ENCODE results near the gene ZNF407. TPM values are rescaled to one million over a fixed set of nuclear protein-coding genes. Genes with fewer than 3 reads are reported as not detected.

The ZNF407 gene
- total and polyA plus RNA-seq, 12 donors = 2.5 to 14.9 (median 12.7) TPM

DNA sequence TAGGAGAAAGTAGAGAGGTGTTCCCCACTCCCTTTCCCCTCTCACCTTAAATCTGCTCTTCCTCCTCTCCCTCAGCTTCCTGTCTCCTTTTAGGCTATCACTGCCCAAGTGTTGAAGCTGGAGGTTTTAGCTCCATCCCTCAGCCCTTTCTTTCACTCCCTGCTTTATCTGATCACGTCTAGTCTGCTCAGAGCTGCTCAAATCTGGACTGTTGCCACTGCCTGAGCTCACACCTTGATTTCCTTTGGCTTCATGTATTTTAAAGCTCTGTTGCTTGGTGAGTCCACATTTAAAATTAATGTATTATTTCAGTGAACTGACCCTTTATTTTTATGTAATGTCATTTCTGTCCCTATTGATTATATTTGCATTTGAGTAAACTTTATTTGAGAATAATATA lies 374.7 kb downstream of the ZNF407 start:
- no peaks in the 10 kb centered on the region for H3K9me3 ChIP-seq
- WGBS, 2 donors = 29 to 52% methylated on average over 1 of the region's 1 CpG
- intact Hi-C loops (cut with DNase I) = no loop called here

DNA sequence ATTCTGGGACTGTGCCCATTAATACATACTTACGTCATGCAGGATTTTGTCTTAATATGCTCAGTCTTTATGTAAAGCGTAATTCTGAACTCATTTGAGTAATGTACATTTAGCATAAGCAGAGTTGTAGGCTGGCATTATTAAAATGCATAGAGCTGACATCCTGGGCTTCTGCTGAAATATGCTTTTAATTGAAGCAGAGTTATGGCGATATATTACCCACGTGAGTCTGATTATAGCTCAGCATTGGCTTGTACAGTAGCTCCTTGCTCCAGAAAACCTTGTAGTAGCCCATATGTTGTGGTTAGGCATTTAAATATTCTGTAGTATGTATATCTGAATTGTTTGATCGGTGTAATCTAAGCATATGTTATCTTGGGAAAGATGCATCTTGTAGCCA lies 377.3 kb downstream of the ZNF407 start:
- DNase-seq = no peak
- Histone ChIP-seq H3K4me1 (peaks cover 0 to 13% (median 0%) of the 10 kb centered on the region in 9 donors), H3K4me3 (no peak overlapping the region), H3K27me3 (no peaks in the 10 kb centered on the region), H3K36me3 (peaks cover 0 to 6% (median 0%) of the 10 kb centered on the region in 9 donors), H3K27ac (no peak overlapping the region), H3K9me3 (no peaks in the 10 kb centered on the region)
- no peak for ATAC-seq
- TF ChIP-seq, protein P1, sequence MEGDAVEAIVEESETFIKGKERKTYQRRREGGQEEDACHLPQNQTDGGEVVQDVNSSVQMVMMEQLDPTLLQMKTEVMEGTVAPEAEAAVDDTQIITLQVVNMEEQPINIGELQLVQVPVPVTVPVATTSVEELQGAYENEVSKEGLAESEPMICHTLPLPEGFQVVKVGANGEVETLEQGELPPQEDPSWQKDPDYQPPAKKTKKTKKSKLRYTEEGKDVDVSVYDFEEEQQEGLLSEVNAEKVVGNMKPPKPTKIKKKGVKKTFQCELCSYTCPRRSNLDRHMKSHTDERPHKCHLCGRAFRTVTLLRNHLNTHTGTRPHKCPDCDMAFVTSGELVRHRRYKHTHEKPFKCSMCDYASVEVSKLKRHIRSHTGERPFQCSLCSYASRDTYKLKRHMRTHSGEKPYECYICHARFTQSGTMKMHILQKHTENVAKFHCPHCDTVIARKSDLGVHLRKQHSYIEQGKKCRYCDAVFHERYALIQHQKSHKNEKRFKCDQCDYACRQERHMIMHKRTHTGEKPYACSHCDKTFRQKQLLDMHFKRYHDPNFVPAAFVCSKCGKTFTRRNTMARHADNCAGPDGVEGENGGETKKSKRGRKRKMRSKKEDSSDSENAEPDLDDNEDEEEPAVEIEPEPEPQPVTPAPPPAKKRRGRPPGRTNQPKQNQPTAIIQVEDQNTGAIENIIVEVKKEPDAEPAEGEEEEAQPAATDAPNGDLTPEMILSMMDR (IDR thresholded peaks at IDR 0.05) = no peak
- WGBS, 2 donors = 96 to 98% methylated on average over 5 of the region's 5 CpGs
- intact Hi-C loops (cut with DNase I) = no loop called here

More for the DNA sequence above, 374.7 kb downstream of the ZNF407 start:
- Histone ChIP-seq H3K27me3 (no peaks in the 10 kb centered on the region), H3K4me1 (peaks cover 0 to 13% (median 0%) of the 10 kb centered on the region in 9 donors), H3K27ac (no peak overlapping the region), H3K4me3 (no peak overlapping the region), H3K36me3 (peaks cover 0 to 3% (median 0%) of the 10 kb centered on the region in 9 donors)
- ATAC-seq = no peak
- DNase-seq = no peak
- TF ChIP-seq, protein P1 (IDR thresholded peaks at IDR 0.05) = no peak

DNA sequence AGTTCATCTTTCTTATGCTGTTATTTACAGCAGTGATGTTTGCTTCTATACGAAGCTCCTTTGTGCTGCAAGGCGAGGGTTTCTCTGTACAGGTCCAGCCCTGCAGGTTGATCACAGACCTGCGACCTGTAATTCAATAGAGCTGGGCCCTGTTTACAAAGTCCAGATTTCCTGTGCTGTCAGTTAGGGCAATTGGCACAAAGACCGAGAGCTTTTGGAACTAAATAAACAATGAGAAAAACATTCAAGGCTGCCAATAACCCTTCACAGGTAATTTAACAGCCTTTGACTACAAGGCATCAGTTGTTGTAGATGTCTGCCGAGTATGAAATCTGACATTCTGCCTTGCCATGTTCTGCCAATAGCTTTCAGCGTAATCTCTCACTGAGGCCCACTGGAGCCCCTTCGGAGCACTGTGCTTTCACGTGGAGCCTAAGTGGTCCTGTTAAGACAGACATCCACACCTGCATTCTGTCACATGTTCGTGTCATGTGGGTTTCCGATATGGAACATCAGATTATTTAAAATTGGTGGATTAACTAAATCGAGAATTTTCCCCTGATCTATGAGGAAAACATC lies 378.8 kb downstream of the ZNF407 start:
- 78 to 82% methylated on average over 11 of the region's 11 CpGs for WGBS, 2 donors
- H3K36me3 ChIP-seq = peaks cover 0 to 11% (median 0%) of the 10 kb centered on the region in 9 donors
- H3K27ac ChIP-seq = no peak overlapping the region
- peaks cover 0 to 8% (median 0%) of the 10 kb centered on the region in 9 donors for H3K4me1 ChIP-seq
- H3K9me3 ChIP-seq = no peaks in the 10 kb centered on the region
- H3K4me3 ChIP-seq = no peak overlapping the region
- intact Hi-C loops (cut with DNase I) = no loop called here
- no peak for ATAC-seq
- DNase-seq = no peak
- TF ChIP-seq, protein P1 (IDR thresholded peaks at IDR 0.05) = no peak
- H3K27me3 ChIP-seq = no peaks in the 10 kb centered on the region

DNA sequence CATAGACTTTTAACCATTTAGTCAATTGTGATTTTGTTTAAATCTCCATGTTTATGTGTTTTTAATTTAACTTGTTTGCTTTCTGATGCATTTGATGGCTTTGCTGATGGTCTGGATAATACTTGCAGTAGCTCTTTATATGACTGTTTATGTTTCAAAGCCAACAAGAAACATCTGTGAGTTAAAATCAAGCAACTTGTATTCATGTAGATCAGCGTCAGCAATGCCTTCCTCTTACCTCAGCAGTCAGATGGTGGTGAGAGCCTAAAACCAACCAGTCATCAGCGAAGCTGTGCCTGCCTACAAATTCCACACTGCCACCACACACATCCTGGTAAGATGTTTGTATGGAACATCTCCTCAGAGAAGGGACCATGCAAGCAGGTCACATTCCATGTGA lies 379.4 kb downstream of the ZNF407 start:
- TF ChIP-seq, protein P1 (IDR thresholded peaks at IDR 0.05) = no peak
- intact Hi-C loops (cut with DNase I) = no loop called here
- H3K4me1 ChIP-seq = peaks cover 0 to 2% (median 0%) of the 10 kb centered on the region in 9 donors
- no peak for DNase-seq
- peaks cover 0 to 11% (median 0%) of the 10 kb centered on the region in 9 donors for H3K36me3 ChIP-seq
- no peak overlapping the region for H3K4me3 ChIP-seq
- no peak for ATAC-seq
- 95 to 97% methylated on average over 2 of the region's 2 CpGs for WGBS, 2 donors
- H3K27me3 ChIP-seq = no peaks in the 10 kb centered on the region
- H3K9me3 ChIP-seq = no peaks in the 10 kb centered on the region
- no peak overlapping the region for H3K27ac ChIP-seq
